Endothelial cell (in vitro differentiated cells): ENCODE data around the gene PFKFB3. TPM values are rescaled to one million over a fixed set of nuclear protein-coding genes. Genes with fewer than 3 reads are reported as not detected.
"Not testable (repeated sequence)": the region's sequence is repeated elsewhere in the genome, so short reads cannot be mapped to it uniquely, and the experiment has no call there.

ENCODE experiments used
- DNase-seq: peaks from one replicate; pipeline ENCODE4 v3.0.0; 2021; ENCODE audit warnings: low spot score
- H3K27ac Mint-ChIP-seq: one replicate; pipeline ENCODE4 v1.8.0; 2021; ENCODE audit warnings: mixed read lengths, inconsistent platforms; ENCODE audit not compliant: unreplicated experiment
- H3K27me3 Mint-ChIP-seq: one replicate; pipeline ENCODE4 v1.8.0; 2021; ENCODE audit warnings: mild to moderate bottlenecking, moderate library complexity, mixed read lengths, inconsistent platforms; ENCODE audit not compliant: unreplicated experiment
- H3K36me3 Mint-ChIP-seq: one replicate; pipeline ENCODE4 v1.8.0; 2021; ENCODE audit warnings: mild to moderate bottlenecking, low read depth, mixed read lengths, inconsistent platforms; ENCODE audit not compliant: unreplicated experiment
- H3K4me1 Mint-ChIP-seq: one replicate; pipeline ENCODE4 v1.8.0; 2021; ENCODE audit warnings: mild to moderate bottlenecking, mixed read lengths, inconsistent platforms; ENCODE audit not compliant: unreplicated experiment
- H3K4me3 Mint-ChIP-seq: one replicate; pipeline ENCODE4 v1.8.0; 2021; ENCODE audit warnings: mild to moderate bottlenecking, mixed read lengths, inconsistent platforms; ENCODE audit not compliant: unreplicated experiment
- H3K9me3 Mint-ChIP-seq: one replicate; pipeline ENCODE4 v1.8.0; 2021; ENCODE audit warnings: mixed read lengths, inconsistent platforms; ENCODE audit not compliant: unreplicated experiment
- CTCF ChIP-seq: fragments of 200-600 bp; sonication (generic); IDR thresholded peaks from one replicate; pipeline ENCODE4 v1.5.0; 2021; ENCODE audit warnings: antibody characterized with exemption; ENCODE audit not compliant: unreplicated experiment
- total RNA-seq: library from RNA; stranded (reverse); fragmentation: NEBNext Ultra II Directional; extraction: Animal tissue kit (Norgen Biotek cat#: 25700); gene quantifications from one replicate; pipeline ENCODE4 v1.2.1, GENCODE V29; 2021; ENCODE audit not compliant: unreplicated experiment

The PFKFB3 gene
- total RNA-seq, 1 donor from 2014 or later = 32.3 TPM

DNA sequence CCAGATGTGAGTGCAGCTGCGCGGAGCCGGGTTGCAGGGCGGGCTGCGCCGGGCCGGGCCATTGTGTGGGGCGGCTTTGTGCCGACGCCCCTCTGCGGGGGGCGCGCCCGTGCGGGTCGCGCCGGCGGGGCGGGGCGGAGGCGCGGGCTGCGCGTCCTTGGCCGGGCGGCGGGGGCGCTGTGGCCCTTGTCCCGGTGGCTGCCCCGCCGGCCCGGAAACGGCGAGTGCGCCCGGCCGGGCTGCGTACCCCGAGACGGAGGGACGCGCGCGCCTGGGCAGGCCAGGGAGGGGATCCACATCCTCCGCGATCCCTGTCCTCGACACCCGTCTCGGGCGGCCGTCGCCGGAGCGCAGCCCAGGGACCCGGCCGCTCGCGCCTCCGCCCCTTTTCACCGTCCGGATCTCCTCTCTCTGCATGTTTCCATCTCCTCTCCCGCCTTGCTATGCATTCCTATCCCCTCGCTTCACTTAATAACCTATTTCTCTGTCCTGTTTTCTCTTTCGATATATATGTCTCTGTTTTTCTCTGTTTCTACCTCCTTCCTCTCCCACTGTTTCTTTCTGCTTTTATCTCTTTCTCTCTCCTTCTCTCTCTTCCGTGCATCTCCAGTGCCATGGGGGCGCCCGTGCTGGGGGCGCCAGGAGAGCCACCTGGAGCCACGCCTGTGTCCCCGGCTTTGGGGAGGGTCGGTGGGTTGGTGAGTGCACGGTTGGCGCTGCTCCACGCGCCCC lies 765 bp downstream of the PFKFB3 start:
- H3K27me3 Mint-ChIP-seq = peaks cover 8% of the 10 kb centered on the region
- no peaks in the 10 kb centered on the region for H3K9me3 Mint-ChIP-seq
- no peak for TF ChIP-seq CTCF
- peaks cover 4% of the 10 kb centered on the region for H3K36me3 Mint-ChIP-seq
- peak; percentile 77 for DNase-seq
- H3K4me1 Mint-ChIP-seq = peaks cover 11% of the 10 kb centered on the region
- peak overlapping the region; percentile 70 for H3K27ac Mint-ChIP-seq
- peak overlapping the region; percentile 98 for H3K4me3 Mint-ChIP-seq

DNA sequence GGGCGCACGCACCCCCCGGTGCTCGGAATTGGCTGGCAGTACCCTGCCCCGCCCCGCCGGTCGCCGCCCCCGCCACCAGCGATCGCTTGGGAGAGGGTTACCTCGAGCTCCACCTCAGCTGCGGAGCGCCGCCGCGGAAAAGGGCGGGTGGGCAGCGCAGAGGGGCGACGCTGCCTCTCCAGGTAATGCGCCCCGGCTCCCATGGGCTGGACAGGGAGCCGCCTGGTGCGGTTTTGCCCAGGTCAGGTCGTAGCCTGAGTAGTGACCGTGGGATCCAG lies 1.3 kb downstream of the PFKFB3 start:
- DNase-seq = peak; percentile 41
- H3K27ac Mint-ChIP-seq = no peak overlapping the region
- H3K4me3 Mint-ChIP-seq = peak overlapping the region; percentile 84

DNA sequence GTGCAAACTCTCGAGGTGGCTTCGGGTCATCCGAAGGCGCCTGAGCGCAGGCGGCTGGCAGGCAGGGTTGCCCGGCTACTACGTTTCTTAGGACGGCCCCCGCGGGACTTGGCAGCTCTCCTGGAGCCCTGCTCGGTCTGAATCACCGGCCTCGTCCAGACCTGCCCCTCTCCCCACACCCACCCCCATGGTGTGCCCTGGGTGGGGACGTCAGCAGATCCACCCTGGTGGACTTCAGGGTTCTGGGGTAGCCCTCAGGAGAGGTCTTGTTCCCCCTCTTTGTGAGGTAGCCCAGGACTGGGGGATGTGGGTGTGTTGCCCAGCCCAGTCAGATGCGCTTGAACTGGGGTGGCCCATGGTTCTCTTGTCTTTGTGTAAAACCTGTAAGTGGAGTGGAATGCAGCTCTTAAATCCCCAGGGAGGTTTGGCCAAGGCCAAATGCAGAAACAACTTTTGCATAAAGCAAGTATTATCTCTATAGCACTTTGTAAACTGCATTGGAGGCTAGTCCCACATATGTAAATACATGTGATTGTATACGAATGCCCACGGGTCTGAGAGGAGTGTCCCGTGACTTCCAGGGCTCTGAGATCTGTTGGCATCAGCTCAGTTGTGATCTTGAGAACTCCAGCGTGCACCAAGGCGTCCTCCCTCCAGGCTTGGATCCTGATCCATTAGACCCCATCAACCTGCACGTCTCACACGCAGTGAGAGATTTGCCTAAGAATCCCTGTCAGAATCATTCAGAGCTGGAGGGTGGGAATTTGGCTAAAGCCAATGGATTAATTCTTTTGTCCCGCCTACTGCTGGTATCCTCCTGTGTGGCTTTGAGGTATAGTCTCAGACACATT lies 1.8 kb downstream of the PFKFB3 start:
- Mint-ChIP-seq H3K36me3 (peaks cover 4% of the 10 kb centered on the region), H3K9me3 (no peaks in the 10 kb centered on the region), H3K4me1 (peaks cover 11% of the 10 kb centered on the region), H3K27me3 (peaks cover 8% of the 10 kb centered on the region), H3K27ac (no peak overlapping the region), H3K4me3 (peak overlapping the region; percentile 84)
- peak; percentile 12 for DNase-seq
- no peak for TF ChIP-seq CTCF

More for the DNA sequence above, 1.3 kb downstream of the PFKFB3 start:
- Mint-ChIP-seq H3K4me1 (peaks cover 11% of the 10 kb centered on the region), H3K9me3 (no peaks in the 10 kb centered on the region), H3K36me3 (peaks cover 4% of the 10 kb centered on the region), H3K27me3 (peaks cover 8% of the 10 kb centered on the region)
- TF ChIP-seq CTCF = no peak

DNA sequence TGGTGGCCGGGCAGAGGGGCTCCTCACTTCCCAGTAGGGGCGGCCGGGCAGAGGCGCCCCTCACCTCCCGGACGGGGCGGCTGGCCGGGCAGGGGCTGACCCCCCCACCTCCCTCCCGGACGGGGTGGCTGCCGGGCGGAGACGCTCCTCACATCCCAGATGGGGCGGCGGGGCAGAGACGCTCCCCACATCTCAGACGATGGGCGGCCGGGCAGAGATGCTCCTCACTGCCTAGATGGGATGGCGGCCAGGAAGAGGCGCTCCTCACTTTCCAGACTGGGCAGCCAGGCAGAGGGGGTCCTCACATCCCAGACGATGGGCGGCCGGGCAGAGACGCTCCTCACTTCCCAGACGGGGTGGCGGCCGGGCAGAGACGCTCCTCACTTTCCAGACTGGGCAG lies 3.8 kb downstream of the PFKFB3 start:
- not testable (repeated sequence) for H3K4me1 Mint-ChIP-seq, H3K36me3 Mint-ChIP-seq, H3K27ac Mint-ChIP-seq, DNase-seq, H3K4me3 Mint-ChIP-seq, H3K9me3 Mint-ChIP-seq, H3K27me3 Mint-ChIP-seq

DNA sequence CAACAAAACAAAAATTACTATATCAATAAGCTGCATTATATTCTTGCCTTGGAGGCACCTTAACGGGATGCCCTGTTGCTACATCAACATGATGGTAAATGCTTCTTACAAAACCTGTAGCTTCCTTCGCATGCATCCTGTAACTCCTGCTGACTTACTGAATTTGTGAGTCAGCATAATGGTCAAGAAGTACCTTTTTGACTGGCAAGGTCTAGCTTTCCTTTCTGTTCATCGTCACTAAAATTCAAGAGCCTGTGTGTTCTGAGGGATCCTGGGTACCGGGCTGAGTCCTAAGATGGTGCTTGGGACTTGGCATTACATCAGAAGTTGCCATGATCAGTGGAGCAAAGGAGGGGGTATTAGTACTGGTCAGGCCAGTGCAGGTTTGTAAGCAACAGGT lies 4.9 kb downstream of the PFKFB3 start:
- no peaks in the 10 kb centered on the region for H3K9me3 Mint-ChIP-seq
- no peak for TF ChIP-seq CTCF
- no peak overlapping the region for H3K4me3 Mint-ChIP-seq
- peaks cover 4% of the 10 kb centered on the region for H3K36me3 Mint-ChIP-seq
- peaks cover 9% of the 10 kb centered on the region for H3K27me3 Mint-ChIP-seq
- DNase-seq = no peak
- no peak overlapping the region for H3K27ac Mint-ChIP-seq
- peaks cover 8% of the 10 kb centered on the region for H3K4me1 Mint-ChIP-seq
